Peyer's patch (tissue), 4 donors: Measurements from ENCODE around the gene CXCL17.

Source experiments
- POLR2A ChIP-seq, 2 donors: fragments of 450-650 bp; IDR thresholded peaks; one replicate each; pipeline ENCODE4 v1.5.1; 2017; ENCODE audit warnings: antibody characterized with exemption in 2 of 2, mild to moderate bottlenecking in 2 of 2, moderate library complexity in 2 of 2
- TF ChIP-seq, protein P1 (sequence below), 6 experiments: fragments of 450-650 bp in 4 of 6; fragments of 200-600 bp in 2 of 6; sonication (generic) in 1 of 6; IDR thresholded peaks; one replicate each; pipeline ENCODE4 v1.5.1; 2017 to 2019; ENCODE audit warnings: antibody characterized with exemption in 6 of 6, mild to moderate bottlenecking in 3 of 6, moderate library complexity in 1 of 6

DNA sequence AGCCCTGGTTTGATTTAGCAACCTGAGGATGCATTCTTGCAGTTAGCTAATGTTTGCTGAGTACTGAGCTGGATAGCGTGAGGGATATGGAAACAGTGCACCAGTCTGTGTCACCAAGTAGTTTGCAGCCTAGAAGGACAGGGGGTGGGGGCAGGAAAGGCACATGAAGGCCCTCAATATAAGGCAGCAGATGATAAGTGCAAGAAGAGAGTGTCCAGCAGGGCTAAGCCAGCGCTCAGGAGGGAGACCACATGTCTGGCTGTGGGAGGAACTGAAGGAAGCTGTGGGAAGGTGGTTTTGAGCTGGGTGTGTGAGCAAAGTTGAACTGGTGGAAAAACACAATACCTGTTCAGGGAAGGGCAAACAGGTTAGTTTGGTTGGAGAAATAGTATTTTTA, 1.7 kb downstream of the CXCL17 start:
- TF ChIP-seq POLR2A (IDR thresholded peaks at IDR 0.05) = no peak
- TF ChIP-seq, protein P1, sequence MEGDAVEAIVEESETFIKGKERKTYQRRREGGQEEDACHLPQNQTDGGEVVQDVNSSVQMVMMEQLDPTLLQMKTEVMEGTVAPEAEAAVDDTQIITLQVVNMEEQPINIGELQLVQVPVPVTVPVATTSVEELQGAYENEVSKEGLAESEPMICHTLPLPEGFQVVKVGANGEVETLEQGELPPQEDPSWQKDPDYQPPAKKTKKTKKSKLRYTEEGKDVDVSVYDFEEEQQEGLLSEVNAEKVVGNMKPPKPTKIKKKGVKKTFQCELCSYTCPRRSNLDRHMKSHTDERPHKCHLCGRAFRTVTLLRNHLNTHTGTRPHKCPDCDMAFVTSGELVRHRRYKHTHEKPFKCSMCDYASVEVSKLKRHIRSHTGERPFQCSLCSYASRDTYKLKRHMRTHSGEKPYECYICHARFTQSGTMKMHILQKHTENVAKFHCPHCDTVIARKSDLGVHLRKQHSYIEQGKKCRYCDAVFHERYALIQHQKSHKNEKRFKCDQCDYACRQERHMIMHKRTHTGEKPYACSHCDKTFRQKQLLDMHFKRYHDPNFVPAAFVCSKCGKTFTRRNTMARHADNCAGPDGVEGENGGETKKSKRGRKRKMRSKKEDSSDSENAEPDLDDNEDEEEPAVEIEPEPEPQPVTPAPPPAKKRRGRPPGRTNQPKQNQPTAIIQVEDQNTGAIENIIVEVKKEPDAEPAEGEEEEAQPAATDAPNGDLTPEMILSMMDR (IDR thresholded peaks at IDR 0.05) = no peak
